ENCODE results near the gene KLHDC10. TPM values are rescaled to one million over a fixed set of nuclear protein-coding genes. Genes with fewer than 3 reads are reported as not detected.
A peak's percentile ranks its signal among the peaks of the same experiment; 100 is the strongest.

Gene KLHDC10
- total and polyA plus RNA-seq, 2 of the 13 experiments (the other 11 are each of a cell fraction or from before 2014, with no cell fraction given): 11.9 to 21.6 TPM

DNA sequence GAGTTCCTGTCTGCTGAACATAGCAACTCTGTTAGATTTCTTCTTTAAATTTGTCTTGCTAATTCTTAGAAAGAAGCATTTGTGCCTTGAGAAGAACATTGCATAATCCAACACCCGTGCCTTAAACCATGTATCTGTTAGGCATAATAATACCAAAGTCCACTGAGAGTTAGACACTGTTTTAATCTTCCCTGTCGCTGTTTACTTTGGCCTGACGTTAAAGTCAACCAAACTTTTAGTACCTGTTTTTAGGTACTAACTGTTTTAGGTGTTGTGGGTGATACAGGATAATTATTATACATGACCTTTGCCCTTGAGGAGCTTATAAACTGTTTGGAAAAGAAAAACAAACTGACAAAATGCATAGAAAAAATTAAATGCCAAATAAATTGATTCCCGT, 43.6 kb downstream of the KLHDC10 start (continued):
- TF ChIP-seq, protein P1, sequence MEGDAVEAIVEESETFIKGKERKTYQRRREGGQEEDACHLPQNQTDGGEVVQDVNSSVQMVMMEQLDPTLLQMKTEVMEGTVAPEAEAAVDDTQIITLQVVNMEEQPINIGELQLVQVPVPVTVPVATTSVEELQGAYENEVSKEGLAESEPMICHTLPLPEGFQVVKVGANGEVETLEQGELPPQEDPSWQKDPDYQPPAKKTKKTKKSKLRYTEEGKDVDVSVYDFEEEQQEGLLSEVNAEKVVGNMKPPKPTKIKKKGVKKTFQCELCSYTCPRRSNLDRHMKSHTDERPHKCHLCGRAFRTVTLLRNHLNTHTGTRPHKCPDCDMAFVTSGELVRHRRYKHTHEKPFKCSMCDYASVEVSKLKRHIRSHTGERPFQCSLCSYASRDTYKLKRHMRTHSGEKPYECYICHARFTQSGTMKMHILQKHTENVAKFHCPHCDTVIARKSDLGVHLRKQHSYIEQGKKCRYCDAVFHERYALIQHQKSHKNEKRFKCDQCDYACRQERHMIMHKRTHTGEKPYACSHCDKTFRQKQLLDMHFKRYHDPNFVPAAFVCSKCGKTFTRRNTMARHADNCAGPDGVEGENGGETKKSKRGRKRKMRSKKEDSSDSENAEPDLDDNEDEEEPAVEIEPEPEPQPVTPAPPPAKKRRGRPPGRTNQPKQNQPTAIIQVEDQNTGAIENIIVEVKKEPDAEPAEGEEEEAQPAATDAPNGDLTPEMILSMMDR (CRISPR knock-in tag; IDR thresholded peaks at IDR 0.05): no peak
- no peak for TF ChIP-seq ZNF451 (CRISPR knock-in tag; IDR thresholded peaks at IDR 0.05)
- no peak for TF ChIP-seq ZNF547 (CRISPR knock-in tag; IDR thresholded peaks at IDR 0.05)
- no peak for TF ChIP-seq MAFK (conservative IDR thresholded peaks at IDR 0.05 in 1 of 2, IDR thresholded peaks at IDR 0.05 in 1 of 2; ENCODE audit: low read length in 2 of 2)
- TF ChIP-seq, protein P2, sequence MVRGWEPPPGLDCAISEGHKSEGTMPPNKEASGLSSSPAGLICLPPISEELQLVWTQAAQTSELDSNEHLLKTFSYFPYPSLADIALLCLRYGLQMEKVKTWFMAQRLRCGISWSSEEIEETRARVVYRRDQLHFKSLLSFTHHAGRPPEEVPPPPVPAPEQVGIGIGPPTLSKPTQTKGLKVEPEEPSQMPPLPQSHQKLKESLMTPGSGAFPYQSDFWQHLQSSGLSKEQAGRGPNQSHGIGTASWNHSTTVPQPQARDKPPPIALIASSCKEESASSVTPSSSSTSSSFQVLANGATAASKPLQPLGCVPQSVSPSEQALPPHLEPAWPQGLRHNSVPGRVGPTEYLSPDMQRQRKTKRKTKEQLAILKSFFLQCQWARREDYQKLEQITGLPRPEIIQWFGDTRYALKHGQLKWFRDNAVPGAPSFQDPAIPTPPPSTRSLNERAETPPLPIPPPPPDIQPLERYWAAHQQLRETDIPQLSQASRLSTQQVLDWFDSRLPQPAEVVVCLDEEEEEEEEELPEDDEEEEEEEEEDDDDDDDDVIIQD (CRISPR knock-in tag; IDR thresholded peaks at IDR 0.05; ENCODE audit: low read depth): peak; percentile 81
- no peak for TF ChIP-seq POLR2A (IDR thresholded peaks at IDR 0.05; ENCODE audit: insufficient read depth in 1 of 2, low read depth in 2 of 2, low read length in 2 of 2)
- TF ChIP-seq ZNF441 (CRISPR knock-in tag; IDR thresholded peaks at IDR 0.05; ENCODE audit: borderline replicate concordance): no peak
- TF ChIP-seq ZNF670 (CRISPR knock-in tag; IDR thresholded peaks at IDR 0.05; ENCODE audit: borderline replicate concordance): no peak
- peak; percentile 95 for TF ChIP-seq FOXA3 (CRISPR knock-in tag; IDR thresholded peaks at IDR 0.05)
- TF ChIP-seq RBM39 (IDR thresholded peaks at IDR 0.05; ENCODE audit: low read depth, low read length, poor library complexity, severe bottlenecking): no peak
- TF ChIP-seq ZSCAN20 (CRISPR knock-in tag; IDR thresholded peaks at IDR 0.05; ENCODE audit: borderline replicate concordance): no peak
- TF ChIP-seq, protein P3, sequence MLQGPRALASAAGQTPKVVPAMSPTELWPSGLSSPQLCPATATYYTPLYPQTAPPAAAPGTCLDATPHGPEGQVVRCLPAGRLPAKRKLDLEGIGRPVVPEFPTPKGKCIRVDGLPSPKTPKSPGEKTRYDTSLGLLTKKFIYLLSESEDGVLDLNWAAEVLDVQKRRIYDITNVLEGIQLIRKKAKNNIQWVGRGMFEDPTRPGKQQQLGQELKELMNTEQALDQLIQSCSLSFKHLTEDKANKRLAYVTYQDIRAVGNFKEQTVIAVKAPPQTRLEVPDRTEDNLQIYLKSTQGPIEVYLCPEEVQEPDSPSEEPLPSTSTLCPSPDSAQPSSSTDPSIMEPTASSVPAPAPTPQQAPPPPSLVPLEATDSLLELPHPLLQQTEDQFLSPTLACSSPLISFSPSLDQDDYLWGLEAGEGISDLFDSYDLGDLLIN (CRISPR knock-in tag; IDR thresholded peaks at IDR 0.05; ENCODE audit: borderline replicate concordance): no peak
- no peak for TF ChIP-seq KMT2B (CRISPR knock-in tag; IDR thresholded peaks at IDR 0.05)
- no peak for TF ChIP-seq ZSCAN25 (CRISPR knock-in tag; IDR thresholded peaks at IDR 0.05)
- TF ChIP-seq MIER3 (CRISPR knock-in tag; IDR thresholded peaks at IDR 0.05; ENCODE audit: borderline replicate concordance): peak; percentile 47; the same call in 1 of the 2 replicates
- TF ChIP-seq, protein P4, sequence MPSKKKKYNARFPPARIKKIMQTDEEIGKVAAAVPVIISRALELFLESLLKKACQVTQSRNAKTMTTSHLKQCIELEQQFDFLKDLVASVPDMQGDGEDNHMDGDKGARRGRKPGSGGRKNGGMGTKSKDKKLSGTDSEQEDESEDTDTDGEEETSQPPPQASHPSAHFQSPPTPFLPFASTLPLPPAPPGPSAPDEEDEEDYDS (CRISPR knock-in tag; IDR thresholded peaks at IDR 0.05): no peak
- no peak for TF ChIP-seq RFX5 (IDR thresholded peaks at IDR 0.05; ENCODE audit: low read depth, low read length)
- TF ChIP-seq JUND (CRISPR knock-in tag; IDR thresholded peaks at IDR 0.05): no peak
- TF ChIP-seq, protein P5, sequence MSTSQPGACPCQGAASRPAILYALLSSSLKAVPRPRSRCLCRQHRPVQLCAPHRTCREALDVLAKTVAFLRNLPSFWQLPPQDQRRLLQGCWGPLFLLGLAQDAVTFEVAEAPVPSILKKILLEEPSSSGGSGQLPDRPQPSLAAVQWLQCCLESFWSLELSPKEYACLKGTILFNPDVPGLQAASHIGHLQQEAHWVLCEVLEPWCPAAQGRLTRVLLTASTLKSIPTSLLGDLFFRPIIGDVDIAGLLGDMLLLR (CRISPR knock-in tag; IDR thresholded peaks at IDR 0.05): no peak
- TF ChIP-seq SKI (IDR thresholded peaks at IDR 0.05; ENCODE audit: partially characterized antibody): peak; percentile 31
- TF ChIP-seq, protein P6, sequence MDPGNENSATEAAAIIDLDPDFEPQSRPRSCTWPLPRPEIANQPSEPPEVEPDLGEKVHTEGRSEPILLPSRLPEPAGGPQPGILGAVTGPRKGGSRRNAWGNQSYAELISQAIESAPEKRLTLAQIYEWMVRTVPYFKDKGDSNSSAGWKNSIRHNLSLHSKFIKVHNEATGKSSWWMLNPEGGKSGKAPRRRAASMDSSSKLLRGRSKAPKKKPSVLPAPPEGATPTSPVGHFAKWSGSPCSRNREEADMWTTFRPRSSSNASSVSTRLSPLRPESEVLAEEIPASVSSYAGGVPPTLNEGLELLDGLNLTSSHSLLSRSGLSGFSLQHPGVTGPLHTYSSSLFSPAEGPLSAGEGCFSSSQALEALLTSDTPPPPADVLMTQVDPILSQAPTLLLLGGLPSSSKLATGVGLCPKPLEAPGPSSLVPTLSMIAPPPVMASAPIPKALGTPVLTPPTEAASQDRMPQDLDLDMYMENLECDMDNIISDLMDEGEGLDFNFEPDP (CRISPR knock-in tag; conservative IDR thresholded peaks at IDR 0.05): no peak
- TF ChIP-seq, protein P7, sequence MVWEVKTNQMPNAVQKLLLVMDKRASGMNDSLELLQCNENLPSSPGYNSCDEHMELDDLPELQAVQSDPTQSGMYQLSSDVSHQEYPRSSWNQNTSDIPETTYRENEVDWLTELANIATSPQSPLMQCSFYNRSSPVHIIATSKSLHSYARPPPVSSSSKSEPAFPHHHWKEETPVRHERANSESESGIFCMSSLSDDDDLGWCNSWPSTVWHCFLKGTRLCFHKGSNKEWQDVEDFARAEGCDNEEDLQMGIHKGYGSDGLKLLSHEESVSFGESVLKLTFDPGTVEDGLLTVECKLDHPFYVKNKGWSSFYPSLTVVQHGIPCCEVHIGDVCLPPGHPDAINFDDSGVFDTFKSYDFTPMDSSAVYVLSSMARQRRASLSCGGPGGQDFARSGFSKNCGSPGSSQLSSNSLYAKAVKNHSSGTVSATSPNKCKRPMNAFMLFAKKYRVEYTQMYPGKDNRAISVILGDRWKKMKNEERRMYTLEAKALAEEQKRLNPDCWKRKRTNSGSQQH (CRISPR knock-in tag; IDR thresholded peaks at IDR 0.05; ENCODE audit: low read depth): no peak
- TF ChIP-seq SATB2 (CRISPR knock-in tag; IDR thresholded peaks at IDR 0.05): no peak
- no peak for TF ChIP-seq NR2C2 (CRISPR knock-in tag; IDR thresholded peaks at IDR 0.05; ENCODE audit: borderline replicate concordance)
